Cardiac fibroblast (primary cell): ENCODE measurements around the gene UGT1A4.

Experiments
- DNase-seq, 2 donors: peaks; one replicate each; pipeline versions ENCODE4 v3.0.0 to v3.0.0-alpha.2; 2010; ENCODE audit warnings: low read depth in 2 of 2
- H3K4me3 ChIP-seq, 2 donors: replicated peaks in 1 of 2; 1 replicate in 1 of 2; 2 replicates in 1 of 2; pipeline ENCODE4 v1.5.1; 2011; ENCODE audit warnings: low read depth in 2 of 2, low read length in 2 of 2, mild to moderate bottlenecking in 2 of 2, moderate library complexity in 1 of 2
- CTCF ChIP-seq: IDR thresholded peaks from one replicate; pipeline ENCODE4 v1.5.1; 2011; ENCODE audit warnings: low read depth, mild to moderate bottlenecking, low read length, inconsistent platforms

UGT1A4 gene

GRCh38 chr2:233779722-233780121 lies 61.2 kb downstream of the UGT1A4 start:
- no peak for TF ChIP-seq CTCF
- no peak for DNase-seq
- no peak overlapping the region for H3K4me3 ChIP-seq

GRCh38 chr2:233780771-233781170 lies 62.2 kb downstream of the UGT1A4 start:
- no peak for DNase-seq
- no peak overlapping the region for H3K4me3 ChIP-seq
- no peak for TF ChIP-seq CTCF

GRCh38 chr2:233789554-233789953 lies 71.0 kb downstream of the UGT1A4 start:
- H3K4me3 ChIP-seq, result no peak overlapping the region
- no peak for DNase-seq
- no peak for TF ChIP-seq CTCF

- no peak for DNase-seq
- TF ChIP-seq CTCF, result no peak
- H3K4me3 ChIP-seq, result no peak overlapping the region
These were observed 72.8 kb downstream of the UGT1A4 start for GRCh38 chr2:233791151-233791882.

GRCh38 chr2:233791883-233792329 lies 73.4 kb downstream of the UGT1A4 start:
- H3K4me3 ChIP-seq, result no peak overlapping the region
- no peak for DNase-seq
- TF ChIP-seq CTCF, result no peak

- DNase-seq, result no peak
These were observed 74.2 kb downstream of the UGT1A4 start for GRCh38 chr2:233792720-233793119.

More at GRCh38 chr2:233792720-233793119, 74.2 kb downstream of the UGT1A4 start:
- no peak for TF ChIP-seq CTCF
- no peak overlapping the region for H3K4me3 ChIP-seq
